Nephron progenitor cell (in vitro differentiated cells): Measurements from ENCODE around the gene ADPRHL1.
"Not testable (repeated sequence)": the region's sequence is repeated elsewhere in the genome, so short reads cannot be mapped to it uniquely, and the experiment has no call there.

ENCODE experiments used
- DNase-seq: peaks from one replicate; pipeline ENCODE4 v3.0.0; 2021
- H3K27ac Mint-ChIP-seq: 2 replicates; pipeline ENCODE4 v1.8.0; 2021; ENCODE audit warnings: mild to moderate bottlenecking, moderate library complexity, mixed read lengths
- H3K27me3 Mint-ChIP-seq: 2 replicates; pipeline ENCODE4 v1.8.0; 2021; ENCODE audit warnings: mild to moderate bottlenecking, low read depth, mixed read lengths; ENCODE audit not compliant: poor library complexity
- H3K36me3 Mint-ChIP-seq: 2 replicates; pipeline ENCODE4 v1.8.0; 2021; ENCODE audit warnings: low read depth, mixed read lengths
- H3K4me1 Mint-ChIP-seq: 2 replicates; pipeline ENCODE4 v1.8.0; 2021; ENCODE audit warnings: mixed read lengths
- H3K4me3 Mint-ChIP-seq: 2 replicates; pipeline ENCODE4 v1.8.0; 2021; ENCODE audit warnings: mild to moderate bottlenecking, moderate library complexity, mixed read lengths
- H3K9me3 Mint-ChIP-seq: 2 replicates; pipeline ENCODE4 v1.8.0; 2021; ENCODE audit warnings: mild to moderate bottlenecking, moderate library complexity, mixed read lengths
- TF ChIP-seq, protein P1 (sequence below): fragments of 200-600 bp; sonication (generic); IDR thresholded peaks from 2 replicates; pipeline ENCODE4 v1.5.0; 2021; ENCODE audit warnings: antibody characterized with exemption

ADPRHL1 gene

DNA sequence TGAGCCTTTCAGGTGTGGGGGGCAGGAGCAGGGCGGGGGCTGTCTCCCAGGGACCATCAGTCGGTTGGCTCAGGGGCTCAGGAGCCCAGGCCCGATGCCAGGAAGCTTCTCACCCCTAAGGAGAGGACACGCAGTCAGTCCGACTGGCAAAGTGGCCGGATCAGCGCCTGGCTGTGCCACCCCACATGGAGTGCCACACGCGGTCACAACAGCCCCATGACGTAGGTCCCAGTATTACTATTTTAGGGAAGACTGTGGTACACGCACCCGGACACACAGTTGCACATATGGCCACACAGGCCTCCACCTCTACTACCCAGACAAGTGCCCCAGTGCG lies 60.1 kb downstream of the ADPRHL1 start:
- H3K27ac Mint-ChIP-seq: no peak overlapping the region
- H3K4me3 Mint-ChIP-seq: peak overlapping the region; percentile 90
- TF ChIP-seq, protein P1, sequence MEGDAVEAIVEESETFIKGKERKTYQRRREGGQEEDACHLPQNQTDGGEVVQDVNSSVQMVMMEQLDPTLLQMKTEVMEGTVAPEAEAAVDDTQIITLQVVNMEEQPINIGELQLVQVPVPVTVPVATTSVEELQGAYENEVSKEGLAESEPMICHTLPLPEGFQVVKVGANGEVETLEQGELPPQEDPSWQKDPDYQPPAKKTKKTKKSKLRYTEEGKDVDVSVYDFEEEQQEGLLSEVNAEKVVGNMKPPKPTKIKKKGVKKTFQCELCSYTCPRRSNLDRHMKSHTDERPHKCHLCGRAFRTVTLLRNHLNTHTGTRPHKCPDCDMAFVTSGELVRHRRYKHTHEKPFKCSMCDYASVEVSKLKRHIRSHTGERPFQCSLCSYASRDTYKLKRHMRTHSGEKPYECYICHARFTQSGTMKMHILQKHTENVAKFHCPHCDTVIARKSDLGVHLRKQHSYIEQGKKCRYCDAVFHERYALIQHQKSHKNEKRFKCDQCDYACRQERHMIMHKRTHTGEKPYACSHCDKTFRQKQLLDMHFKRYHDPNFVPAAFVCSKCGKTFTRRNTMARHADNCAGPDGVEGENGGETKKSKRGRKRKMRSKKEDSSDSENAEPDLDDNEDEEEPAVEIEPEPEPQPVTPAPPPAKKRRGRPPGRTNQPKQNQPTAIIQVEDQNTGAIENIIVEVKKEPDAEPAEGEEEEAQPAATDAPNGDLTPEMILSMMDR: no peak
- peaks cover 8% of the 10 kb centered on the region for H3K27me3 Mint-ChIP-seq
- peaks cover 13% of the 10 kb centered on the region for H3K4me1 Mint-ChIP-seq
- DNase-seq: no peak
- H3K36me3 Mint-ChIP-seq: peaks cover 14% of the 10 kb centered on the region
- peaks cover 31% of the 10 kb centered on the region for H3K9me3 Mint-ChIP-seq

- TF ChIP-seq, protein P1: no peak
- H3K4me3 Mint-ChIP-seq: no peak overlapping the region
- peaks cover 6% of the 10 kb centered on the region for H3K4me1 Mint-ChIP-seq
- peaks cover 29% of the 10 kb centered on the region for H3K36me3 Mint-ChIP-seq
- H3K9me3 Mint-ChIP-seq: peaks cover 52% of the 10 kb centered on the region
- DNase-seq: no peak
- no peak overlapping the region for H3K27ac Mint-ChIP-seq
- peaks cover 18% of the 10 kb centered on the region for H3K27me3 Mint-ChIP-seq
Observed at GRCh38 chr13:113390874-113391497, 62.3 kb downstream of the ADPRHL1 start.

GRCh38 chr13:113389586-113389985 lies 63.7 kb downstream of the ADPRHL1 start:
- Mint-ChIP-seq H3K36me3 (peaks cover 38% of the 10 kb centered on the region), H3K9me3 (peaks cover 66% of the 10 kb centered on the region), H3K27me3 (peaks cover 22% of the 10 kb centered on the region)
- not testable (repeated sequence) for H3K27ac Mint-ChIP-seq, H3K4me1 Mint-ChIP-seq, DNase-seq, H3K4me3 Mint-ChIP-seq

- H3K27me3 Mint-ChIP-seq: peaks cover 32% of the 10 kb centered on the region
- no peak overlapping the region for H3K27ac Mint-ChIP-seq
- H3K4me1 Mint-ChIP-seq: no peaks in the 10 kb centered on the region
- peaks cover 87% of the 10 kb centered on the region for H3K9me3 Mint-ChIP-seq
- no peak overlapping the region for H3K4me3 Mint-ChIP-seq
- DNase-seq: no peak
- peaks cover 50% of the 10 kb centered on the region for H3K36me3 Mint-ChIP-seq
- TF ChIP-seq, protein P1: no peak
Observed at GRCh38 chr13:113387396-113387795, 65.9 kb downstream of the ADPRHL1 start.

- DNase-seq: no peak
- Mint-ChIP-seq H3K9me3 (peaks cover 76% of the 10 kb centered on the region), H3K4me1 (peaks cover 6% of the 10 kb centered on the region), H3K4me3 (no peak overlapping the region), H3K27ac (no peak overlapping the region), H3K27me3 (peaks cover 46% of the 10 kb centered on the region), H3K36me3 (peaks cover 36% of the 10 kb centered on the region)
- TF ChIP-seq, protein P1: no peak
Observed at GRCh38 chr13:113383089-113383488, 70.2 kb downstream of the ADPRHL1 start.

GRCh38 chr13:113382542-113382941 lies 70.7 kb downstream of the ADPRHL1 start:
- H3K4me1 Mint-ChIP-seq, DNase-seq, H3K4me3 Mint-ChIP-seq, H3K27ac Mint-ChIP-seq: not testable (repeated sequence)
- Mint-ChIP-seq H3K27me3 (peaks cover 51% of the 10 kb centered on the region), H3K36me3 (peaks cover 35% of the 10 kb centered on the region), H3K9me3 (peaks cover 72% of the 10 kb centered on the region)

DNA sequence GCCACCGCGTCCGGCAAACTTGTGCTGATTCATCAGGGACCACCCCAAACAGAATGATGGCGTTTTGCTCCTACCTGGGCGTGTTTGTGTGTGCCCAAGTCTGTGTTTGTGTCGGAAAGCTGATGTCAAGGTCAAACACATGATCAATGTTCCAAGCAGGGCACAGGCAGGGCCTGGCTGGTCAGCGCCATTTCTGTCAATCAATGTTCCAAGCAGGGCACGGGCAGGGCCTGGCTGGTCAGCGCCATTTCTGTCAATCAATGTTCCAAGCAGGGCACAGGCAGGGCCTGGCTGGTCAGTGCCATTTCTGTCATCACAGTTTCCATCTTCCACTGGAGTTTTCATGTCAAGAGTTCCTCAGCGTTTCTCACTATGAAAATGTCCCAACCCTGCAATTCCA lies 74.5 kb downstream of the ADPRHL1 start:
- H3K27ac Mint-ChIP-seq: no peak overlapping the region
- TF ChIP-seq, protein P1: no peak
- H3K9me3 Mint-ChIP-seq: peaks cover 35% of the 10 kb centered on the region
- H3K4me1 Mint-ChIP-seq: peaks cover 6% of the 10 kb centered on the region
- H3K4me3 Mint-ChIP-seq: no peak overlapping the region
- DNase-seq: no peak
- peaks cover 9% of the 10 kb centered on the region for H3K36me3 Mint-ChIP-seq
- peaks cover 40% of the 10 kb centered on the region for H3K27me3 Mint-ChIP-seq
